Left kidney (tissue), 2 donors: ENCODE results near the gene FLYWCH1. TPM values are rescaled to one million over a fixed set of nuclear protein-coding genes. Genes with fewer than 3 reads are reported as not detected.

ENCODE experiments used
- DNase-seq: peaks from one replicate; pipeline ENCODE4 v3.0.0-alpha.2; 2013
- polyA plus RNA-seq: library from polyadenylated mRNA; unstranded; fragments of 120-200 nt; gene quantifications from one replicate; pipeline ENCODE4 v1.2.1, GENCODE V29; 2013; ENCODE audit not compliant: insufficient read length

The FLYWCH1 gene
- polyA plus RNA-seq, 1 donor, result 16.4 TPM

GRCh38 chr16:2952679-2953078 lies 40.9 kb downstream of the FLYWCH1 start:
- no peak for DNase-seq

GRCh38 chr16:2953706-2954627 lies 42.2 kb downstream of the FLYWCH1 start:
- DNase-seq, result no peak

GRCh38 chr16:2954656-2955381 lies 43.1 kb downstream of the FLYWCH1 start:
- no peak for DNase-seq

GRCh38 chr16:2955438-2955778 lies 43.7 kb downstream of the FLYWCH1 start:
- no peak for DNase-seq

- DNase-seq, result no peak
Measured at GRCh38 chr16:2955779-2956578, 44.2 kb downstream of the FLYWCH1 start.

- DNase-seq, result no peak
Measured at GRCh38 chr16:2956579-2956956, 44.8 kb downstream of the FLYWCH1 start.

- DNase-seq, result no peak
Measured at GRCh38 chr16:2959206-2959605, 47.5 kb downstream of the FLYWCH1 start.

GRCh38 chr16:2960183-2961010 lies 48.7 kb downstream of the FLYWCH1 start:
- no peak for DNase-seq

GRCh38 chr16:2962334-2963073 lies 50.8 kb downstream of the FLYWCH1 start:
- DNase-seq, result no peak

- DNase-seq, result no peak
Measured at GRCh38 chr16:2963074-2963722, 51.5 kb downstream of the FLYWCH1 start.

GRCh38 chr16:2963723-2964474 lies 52.2 kb downstream of the FLYWCH1 start, which contains the start of gene KREMEN2:
Gene KREMEN2, plus strand, starts transcription at chr16:2964275. Its CDS starts 246 bp downstream, at chr16:2964521.
- DNase-seq, result no peak

GRCh38 chr16:2964475-2965336 lies 53.0 kb downstream of the FLYWCH1 start:
- no peak for DNase-seq

GRCh38 chr16:2966043-2966807 lies 54.5 kb downstream of the FLYWCH1 start:
- no peak for DNase-seq

GRCh38 chr16:2966808-2967191 lies 55.1 kb downstream of the FLYWCH1 start:
- DNase-seq, result no peak

GRCh38 chr16:2967211-2967631 lies 55.5 kb downstream of the FLYWCH1 start:
- no peak for DNase-seq

GRCh38 chr16:2967721-2968161 lies 56.0 kb downstream of the FLYWCH1 start:
- no peak for DNase-seq

- DNase-seq, result no peak
Measured at GRCh38 chr16:2968368-2968737, 56.6 kb downstream of the FLYWCH1 start.
